MM.1S (cell line): ENCODE measurements around the gene HDAC3.

Experiments
- CTCF ChIP-seq: fragments of 300-600 bp; sonication (generic); IDR thresholded peaks from 2 replicates; pipeline ENCODE4 v1.5.1; 2016; ENCODE audit warnings: antibody characterized with exemption, low read length, mixed read lengths
- EZH2phosphoT487 ChIP-seq: fragments of 300-600 bp; sonication (generic); IDR thresholded peaks from 2 replicates; pipeline ENCODE4 v1.6.1; 2018; ENCODE audit warnings: antibody characterized with exemption, low read length

GRCh38 chr5:141649056-141649688 lies 12.5 kb upstream of the HDAC3 start:
- no peak for TF ChIP-seq CTCF
- TF ChIP-seq EZH2phosphoT487 = no peak
